ENCODE measurements around the gene JUND.

DNA sequence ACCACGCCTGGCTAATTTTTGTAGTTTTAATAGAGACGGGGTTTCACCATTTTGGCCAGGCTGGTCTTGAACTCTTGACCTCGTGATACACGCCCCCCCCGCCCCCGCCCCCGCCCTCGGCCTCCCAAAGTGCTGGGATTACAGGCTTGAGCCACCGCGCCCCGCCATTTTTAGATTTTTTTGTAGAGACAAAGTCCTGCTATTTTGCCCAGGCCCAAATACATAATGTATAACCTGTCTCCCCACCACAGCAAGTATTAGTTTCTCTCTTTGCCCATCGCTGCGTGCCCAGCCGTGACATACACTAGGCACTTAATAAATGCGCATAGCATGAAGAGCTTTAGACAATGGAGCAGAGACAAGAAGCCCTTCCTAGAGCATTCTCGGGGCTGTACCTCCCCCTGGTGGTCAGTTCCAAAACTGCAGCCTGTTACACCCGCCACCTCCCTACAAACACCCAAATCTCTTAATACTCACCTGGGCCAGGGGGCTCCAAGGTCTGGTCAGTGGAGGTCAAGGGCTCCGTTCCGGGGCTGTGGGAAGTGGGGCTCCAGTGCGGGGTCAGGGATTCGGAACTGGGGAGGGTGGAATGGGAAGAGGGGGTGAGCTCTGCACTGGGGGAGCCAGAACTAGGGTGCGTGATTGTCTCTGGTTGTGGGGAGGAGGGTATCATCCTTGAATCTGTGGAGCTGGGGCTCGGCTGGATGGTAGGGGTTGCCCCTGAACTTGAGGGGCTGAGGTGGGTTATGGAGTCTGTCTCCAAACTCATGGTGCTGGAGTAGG lies 29.6 kb downstream of the JUND start:
- TF ChIP-seq YY1 (IDR thresholded peaks at IDR 0.05; ENCODE audit: insufficient read depth, insufficient read length) (no peak), ZNF274 (IDR thresholded peaks at IDR 0.05; ENCODE audit: low read depth, low read length) (no peak)

Data from NT2/D1 (cell line).